Central memory CD4-positive, alpha-beta T cell (primary cell): ENCODE data around the gene ZSCAN4.
A peak's percentile ranks its signal among the peaks of the same experiment; 100 is the strongest.

Experiments
- DNase-seq: peaks from one replicate; pipeline ENCODE4 v3.0.0; 2022

ZSCAN4 gene

GRCh38 chr19:57682226-57682766, 13.6 kb downstream of the ZSCAN4 start:
- DNase-seq = no peak

DNA sequence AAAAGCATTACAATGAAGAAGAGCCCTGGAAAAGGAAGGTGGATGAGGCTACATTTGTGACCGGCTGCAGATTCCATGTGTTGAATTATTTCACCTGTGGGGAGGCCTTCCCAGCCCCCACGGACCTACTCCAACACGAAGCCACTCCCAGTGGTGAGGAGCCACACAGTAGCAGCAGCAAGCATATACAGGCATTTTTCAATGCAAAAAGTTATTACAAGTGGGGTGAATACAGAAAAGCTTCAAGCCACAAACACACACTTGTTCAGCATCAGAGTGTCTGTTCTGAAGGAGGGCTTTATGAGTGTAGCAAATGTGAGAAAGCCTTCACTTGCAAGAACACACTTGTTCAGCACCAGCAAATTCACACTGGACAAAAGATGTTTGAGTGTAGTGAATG, 18.0 kb downstream of the ZSCAN4 start:
- DNase-seq = no peak

GRCh38 chr19:57687363-57688010, 18.8 kb downstream of the ZSCAN4 start:
- DNase-seq = no peak

DNA sequence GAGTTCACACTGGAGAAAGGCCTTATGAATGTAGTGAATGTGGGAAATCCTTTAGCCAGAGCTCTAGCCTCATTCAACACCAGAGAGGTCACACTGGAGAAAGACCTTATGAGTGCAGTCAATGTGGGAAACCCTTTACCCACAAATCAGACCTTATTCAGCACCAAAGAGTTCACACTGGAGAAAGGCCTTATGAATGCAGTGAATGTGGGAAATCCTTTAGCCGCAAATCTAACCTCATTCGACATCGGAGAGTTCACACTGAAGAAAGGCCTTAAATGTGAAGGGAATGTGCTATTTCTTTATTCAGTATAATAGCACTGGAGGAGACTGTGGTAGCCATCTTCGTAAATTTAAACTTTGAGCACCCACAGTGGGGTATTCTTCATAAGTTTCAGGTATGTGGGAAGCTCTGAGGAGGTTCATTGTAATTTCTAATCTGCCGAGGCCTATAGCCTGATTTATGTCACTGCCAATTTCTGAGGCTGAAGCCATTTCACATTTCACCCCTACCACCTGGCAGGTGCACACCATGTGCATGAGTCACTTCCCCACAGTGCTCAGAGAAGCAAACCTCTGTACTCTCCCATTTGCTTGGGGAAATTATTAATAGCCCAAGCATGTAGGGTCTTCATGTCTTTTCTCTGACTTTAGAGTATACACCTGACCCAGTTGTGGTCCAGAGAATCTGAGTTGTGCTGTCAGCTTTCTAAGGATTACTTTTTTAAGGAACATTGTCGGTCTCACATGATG, 19.5 kb downstream of the ZSCAN4 start:
- no peak for DNase-seq

GRCh38 chr19:57689750-57690149, 21.0 kb downstream of the ZSCAN4 start:
- DNase-seq = no peak

DNA sequence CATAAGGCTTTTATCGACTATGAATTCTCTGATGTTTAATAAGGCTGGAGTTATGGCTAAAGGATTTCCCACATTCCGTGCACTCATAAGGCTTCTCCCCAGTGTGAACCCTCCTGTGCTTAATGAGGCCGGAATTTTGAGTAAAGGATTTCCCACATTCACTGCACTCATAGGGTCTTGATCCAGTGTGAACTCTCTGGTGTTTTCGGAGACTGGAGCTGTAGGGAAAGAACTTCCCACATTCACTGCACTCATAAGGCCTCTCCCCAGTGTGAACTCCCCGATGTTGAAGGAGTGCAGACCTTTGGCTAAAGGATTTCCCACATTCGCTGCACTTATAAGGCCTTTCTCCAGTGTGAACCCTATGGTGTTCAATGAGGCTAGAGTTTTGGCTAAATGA, 32.9 kb downstream of the ZSCAN4 start:
- no peak for DNase-seq

DNA sequence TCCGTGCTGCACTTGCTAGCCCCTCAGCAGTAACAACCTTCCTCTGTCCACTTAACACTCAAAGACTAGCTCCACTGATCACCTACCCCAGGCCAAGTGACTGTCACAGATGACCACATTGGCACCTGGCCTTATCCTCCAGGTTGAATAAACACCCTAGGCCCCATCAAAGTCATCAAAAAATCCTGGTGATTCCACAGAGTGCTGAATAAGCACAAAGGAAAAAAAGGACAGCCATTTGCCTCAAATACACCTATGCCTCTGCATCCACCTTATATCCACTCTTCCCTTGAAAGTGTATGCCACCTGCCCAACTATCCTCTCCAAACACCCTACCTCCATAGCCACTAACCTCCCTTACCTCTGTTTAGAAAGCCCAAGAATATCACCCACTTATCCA, 37.6 kb downstream of the ZSCAN4 start:
- DNase-seq = no peak

GRCh38 chr19:57708641-57709361, 40.1 kb downstream of the ZSCAN4 start, which contains the start of gene ZNF154:
Gene ZNF154, minus strand, starts transcription at chr19:57709204. Its CDS starts 233 bp downstream, at chr19:57708971.
- peak; percentile 33 for DNase-seq

DNA sequence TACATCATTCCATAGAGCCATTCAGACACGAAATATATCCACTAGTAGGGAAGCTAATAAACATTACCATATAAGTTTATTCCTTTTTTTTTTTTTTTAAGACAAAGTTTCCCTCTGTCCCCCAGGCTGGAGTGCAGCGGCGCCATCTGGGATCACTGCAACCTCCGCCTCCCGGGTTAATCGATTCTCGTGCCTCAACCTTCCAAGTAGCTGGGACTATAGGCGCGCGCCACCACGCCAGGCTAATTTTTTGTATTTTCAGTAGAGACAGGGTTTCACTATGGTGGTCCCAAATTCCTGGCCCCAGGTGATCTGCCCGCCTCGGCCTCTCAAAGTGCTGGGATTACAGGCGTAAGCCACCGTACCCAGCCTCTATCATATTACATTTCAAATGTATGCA, 40.9 kb downstream of the ZSCAN4 start:
- no peak for DNase-seq

DNA sequence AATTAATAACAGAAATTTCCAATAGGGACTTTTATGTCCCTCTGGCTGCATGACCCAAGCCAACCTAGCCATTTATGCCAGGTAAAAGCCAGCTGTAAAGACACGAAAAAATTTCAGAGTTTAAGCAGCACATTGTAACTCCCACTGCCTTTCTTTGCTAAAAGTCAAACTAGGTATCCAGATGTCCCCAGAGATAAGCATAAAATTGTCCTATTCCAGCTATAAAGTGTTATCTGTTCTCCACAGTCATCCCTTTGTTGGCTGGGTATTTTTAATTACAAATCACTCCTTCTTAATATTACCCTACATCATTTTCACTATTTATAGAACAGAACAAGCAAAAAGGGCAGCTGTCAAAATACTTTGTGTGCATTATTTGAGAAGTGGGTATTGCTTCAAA, 43.5 kb downstream of the ZSCAN4 start:
- no peak for DNase-seq

GRCh38 chr19:57719424-57719823, 50.7 kb downstream of the ZSCAN4 start:
- DNase-seq = no peak

- DNase-seq = no peak
Observed at GRCh38 chr19:57719901-57720519, 51.3 kb downstream of the ZSCAN4 start.

DNA sequence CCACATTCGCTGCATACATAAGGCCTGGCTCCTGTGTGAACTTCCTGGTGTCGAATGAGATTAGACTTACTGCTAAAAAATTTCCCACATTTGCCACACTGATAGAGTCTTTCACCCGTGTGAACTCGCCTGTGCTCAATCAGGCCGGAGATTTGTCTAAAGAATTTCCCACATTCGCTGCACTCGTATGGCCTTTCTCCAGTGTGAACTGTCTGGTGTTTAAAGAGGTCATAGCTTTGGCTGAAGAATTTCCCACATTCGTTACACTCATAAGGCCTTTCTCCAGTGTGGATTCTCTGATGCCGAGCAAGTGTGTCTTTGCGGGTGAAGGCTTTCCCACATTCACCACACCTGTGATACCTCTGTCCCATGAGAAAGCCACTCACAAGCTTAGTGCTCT, 52.1 kb downstream of the ZSCAN4 start:
- no peak for DNase-seq
